Heart right ventricle (tissue), 16 donors: ENCODE measurements around the gene CCNH. TPM values are rescaled to one million over a fixed set of nuclear protein-coding genes. Genes with fewer than 3 reads are reported as not detected.

Experiments used
- ATAC-seq, 8 donors: fragments of 200-7000 bp; cut with Tn5 transposase; one replicate each; pipeline ENCODE4 v1.9.1; 2020; ENCODE audit warnings: mild to moderate bottlenecking in 8 of 8, moderate library complexity in 8 of 8, moderate number of reproducible peaks in 1 of 8
- DNase-seq, 2 donors: peaks; one replicate each; pipeline ENCODE4 v3.0.0-alpha.2; 2020
- H3K27ac ChIP-seq, 10 donors: fragments of 200-600 bp; sonication (generic) in 2 of 10; one replicate each; pipeline versions ENCODE4 v1.5.0 to v1.8.0; 2020 to 2022; ENCODE audit warnings: mild to moderate bottlenecking in 3 of 10
- H3K27me3 ChIP-seq, 7 donors: fragments of 200-600 bp; one replicate each; pipeline ENCODE4 v1.8.0; 2021 to 2022; ENCODE audit warnings: mild to moderate bottlenecking in 2 of 7
- H3K36me3 ChIP-seq, 9 donors: fragments of 200-600 bp; sonication (generic) in 1 of 9; one replicate each; pipeline versions ENCODE4 v1.5.0 to v1.8.0; 2020 to 2022; ENCODE audit warnings: mild to moderate bottlenecking in 2 of 9
- H3K4me1 ChIP-seq, 9 donors: fragments of 200-600 bp; sonication (generic) in 1 of 9; one replicate each; pipeline versions ENCODE4 v1.5.0 to v1.8.0; 2020 to 2022; ENCODE audit warnings: mild to moderate bottlenecking in 4 of 9
- H3K4me3 ChIP-seq, 10 donors: fragments of 200-600 bp; sonication (generic) in 2 of 10; one replicate each; pipeline versions ENCODE4 v1.5.0 to v1.8.0; 2020 to 2022; ENCODE audit warnings: mild to moderate bottlenecking in 7 of 10, moderate library complexity in 2 of 10
- H3K9me3 ChIP-seq, 11 donors: fragments of 200-600 bp in 10 of 11; sonication (generic) in 2 of 11; one replicate each; pipeline versions ENCODE4 v1.5.0 to v1.8.0; 2013 to 2022; ENCODE audit warnings: mild to moderate bottlenecking in 2 of 11, control low read depth in 1 of 11, moderate library complexity in 1 of 11
- CTCF ChIP-seq, 9 donors: fragments of 200-600 bp; sonication (generic) in 2 of 9; IDR thresholded peaks; one replicate each; pipeline versions ENCODE4 v1.5.0 to v1.8.0; 2021 to 2022; ENCODE audit warnings: antibody characterized with exemption in 9 of 9, mild to moderate bottlenecking in 5 of 9, moderate library complexity in 1 of 9
- WGBS, 2 donors: extraction: QIAGEN DNeasy Blood & Tissue Kit; methylation state at CpG; one replicate each; pipeline ENCODE4 v1.1.7; 2013; ENCODE audit warnings: inconsistent platforms in 1 of 2; 5-methylcytosine and 5-hydroxymethylcytosine counted together
- intact Hi-C, 10 donors: fragments of 100-400 bp; cut with DNase I; formaldehyde crosslinking; loops; one replicate each; pipeline versions ENCODE4 v1.11.1 to v1.14.2; 2022
- polyA plus RNA-seq, 2 donors: library from polyadenylated mRNA; stranded (reverse); fragments of 200-250 nt; gene quantifications; one replicate each; pipeline ENCODE4 v1.2.3, GENCODE V29; 2013
- total RNA-seq, 10 donors: library from RNA; stranded (reverse); fragmentation: NEBNext Ultra II Directional in 3 of 10; extraction: Animal tissue kit (Norgen Biotek cat#: 25700) in 3 of 10; gene quantifications; one replicate each; pipeline versions ENCODE4 v1.2.1 to v1.2.4, GENCODE V29; 2021 to 2023
- donor health status: Arrhythmogenic right ventricular cardiomyopathy.
- donor health status: ischemic (EF 13 %, LVEDD 7.1; RV severe dilation, severe dysfunction).
- donor health status: healthy with polysubstance abuse.
- donor health status: DM: no; HTN: yes; CAD: no.
- donor health status: DM: no; HTN: no; CAD: no.
- donor health status: ischemic (EF 25% LVEDD 6.9; RV normal size, moderate dysfunction).
- donor health status: ischemic (EF 25% LVEDD 5.7; RV mildly dilated, moderate dysfunction).
- donor health status: healthy.
- donor health status: DM: yes; HTN: yes; CAD: no.
- donor health status: Ischemic cardiomyopathy.
- donor health status: ischemic (EF 35%, LVEDD 5.7; RV mildly dilated, moderate dysfunction).
- donor health status: nonischemic (EF 11% LVEDD 7.7; RV severe dilation, severe dysfunction).
- donor health status: DM: yes; HTN: yes; CAD: no.
- donor health status: PGD.
- donor health status: ischemic (EF 29% LVEDD 5.4; RV normal size, mild dysfunction).
- donor health status: nonischemic (EF 23%, LVEDD 6.1; RV moderate dilation, normal function).

CCNH gene
- total and polyA plus RNA-seq, 12 donors: 23.5 to 36.2 (median 24.5) TPM

DNA sequence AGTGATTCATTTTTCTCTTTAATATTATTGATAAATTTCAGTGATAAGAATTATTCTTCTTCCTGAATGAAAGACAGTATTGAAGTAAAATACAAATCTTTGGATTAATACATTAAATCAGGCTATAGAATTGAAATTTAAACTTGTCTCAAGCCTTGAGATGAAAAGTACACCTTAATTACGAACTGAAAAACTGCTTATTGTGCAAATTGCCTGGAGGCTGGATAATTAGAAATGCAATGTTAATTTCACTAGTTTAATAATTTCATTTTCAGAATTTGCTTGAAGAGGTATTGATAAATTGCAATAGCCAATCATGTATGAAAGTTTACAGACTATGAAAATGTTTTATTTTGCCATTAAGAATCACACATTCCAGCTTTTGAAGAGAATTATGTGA is 11.0 kb upstream of the CCNH start:
- ATAC-seq (no peak), DNase-seq (no peak)
- TF ChIP-seq CTCF (IDR thresholded peaks at IDR 0.05): no peak
- no peak overlapping the region for H3K27ac ChIP-seq
- no peaks in the 10 kb centered on the region for H3K4me1 ChIP-seq
- H3K36me3 ChIP-seq: no peaks in the 10 kb centered on the region
- WGBS, 2 donors: 71 to 78% methylated on average over 1 of the region's 1 CpG
- H3K9me3 ChIP-seq: no peaks in the 10 kb centered on the region
- no peak overlapping the region for H3K4me3 ChIP-seq
- H3K27me3 ChIP-seq: no peaks in the 10 kb centered on the region
- intact Hi-C loops: no loop called here

GRCh38 chr5:87421307-87421706 is 8.6 kb upstream of the CCNH start:
- no peaks in the 10 kb centered on the region for H3K4me1 ChIP-seq
- no peaks in the 10 kb centered on the region for H3K36me3 ChIP-seq
- no peak overlapping the region for H3K4me3 ChIP-seq
- no peaks in the 10 kb centered on the region for H3K9me3 ChIP-seq
- H3K27me3 ChIP-seq: no peaks in the 10 kb centered on the region
- intact Hi-C loops: no loop called here
- ATAC-seq (no peak), DNase-seq (no peak)
- no peak for TF ChIP-seq CTCF (IDR thresholded peaks at IDR 0.05)
- no peak overlapping the region for H3K27ac ChIP-seq

GRCh38 chr5:87418506-87418905 is 5.8 kb upstream of the CCNH start:
- peaks cover 0 to 4% (median 1%) of the 10 kb centered on the region in 9 donors for H3K4me1 ChIP-seq
- DNase-seq (no peak), ATAC-seq (no peak)
- H3K4me3 ChIP-seq: no peak overlapping the region
- H3K9me3 ChIP-seq: no peaks in the 10 kb centered on the region
- H3K27ac ChIP-seq: no peak overlapping the region
- H3K36me3 ChIP-seq: no peaks in the 10 kb centered on the region
- intact Hi-C loops: loop anchor here in 1 of 10 donors (10.0 kb wide), 1 partner anchor 154 kb away; the partner anchor contains the start of gene RASA1
- no peak for TF ChIP-seq CTCF (IDR thresholded peaks at IDR 0.05)
- no peaks in the 10 kb centered on the region for H3K27me3 ChIP-seq

GRCh38 chr5:87413343-87413645 is 564 bp upstream of the CCNH start:
- peak overlapping the region; percentile 57 to 100 (median 98) for H3K27ac ChIP-seq
- 54 to 59% methylated on average over 3 of the region's 3 CpGs for WGBS, 2 donors
- peak overlapping the region; percentile 77 to 98 (median 87) for H3K4me3 ChIP-seq
- intact Hi-C loops: loop anchor here in 2 of 10 donors (5.0 to 10.0 kb wide), 2 partner anchors 146 to 148 kb away; partner anchors contain the start of gene RASA1 (in 2 of the 2)
- H3K9me3 ChIP-seq: no peaks in the 10 kb centered on the region
- ATAC-seq: peak in 1 of 8 donors; percentile 0
- H3K4me1 ChIP-seq: peaks cover 0 to 41% (median 16%) of the 10 kb centered on the region in 9 donors
- DNase-seq: no peak
- H3K36me3 ChIP-seq: peaks cover 0 to 29% (median 12%) of the 10 kb centered on the region in 9 donors
- no peaks in the 10 kb centered on the region for H3K27me3 ChIP-seq
- no peak for TF ChIP-seq CTCF (IDR thresholded peaks at IDR 0.05)
